GM19452 (cell line): Measurements from ENCODE around the gene DRP2.
"Not testable (repeated sequence)": the region's sequence is repeated elsewhere in the genome, so short reads cannot be mapped to it uniquely, and the experiment has no call there.

Experiments used
- ATAC-seq: cut with Tn5 transposase; IDR thresholded peaks from one replicate; pipeline ENCODE4 v1.9.1; 2021; ENCODE audit not compliant: unreplicated experiment

The DRP2 gene

GRCh38 chrX:101219116-101219863, at the start of gene DRP2:
TSS of gene DRP2 (plus strand) at chrX:101219786. CDS start at chrX:101231648, 11,862 bp downstream.
- ATAC-seq = no peak

GRCh38 chrX:101171883-101172400, 47.6 kb upstream of the DRP2 start:
- no peak for ATAC-seq

- no peak for ATAC-seq
Measured at GRCh38 chrX:101176439-101176838, 43.1 kb upstream of the DRP2 start.

DNA sequence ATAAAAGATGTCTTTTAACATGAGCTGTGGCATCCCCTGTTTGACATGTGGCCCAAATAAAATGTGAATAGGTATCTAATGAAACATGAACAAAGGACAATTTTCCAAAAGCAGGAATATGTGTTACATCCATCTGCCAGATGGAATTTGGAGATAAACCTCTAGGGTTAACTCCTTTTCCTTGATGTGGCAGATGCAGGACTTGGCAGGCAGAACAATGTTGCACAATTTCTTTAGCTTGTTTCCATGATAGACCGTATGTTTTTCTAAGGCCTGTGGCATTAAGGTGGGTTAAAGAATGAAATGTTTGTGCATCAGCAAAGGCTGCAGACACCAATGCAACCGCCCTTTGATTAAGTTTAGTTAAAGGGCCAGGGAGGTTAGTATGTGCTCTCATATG, 34.7 kb upstream of the DRP2 start:
- ATAC-seq = not testable (repeated sequence)

- ATAC-seq = not testable (repeated sequence)
Measured at GRCh38 chrX:101187961-101188360, 31.6 kb upstream of the DRP2 start.

- ATAC-seq = no peak
Measured at GRCh38 chrX:101190736-101191135, 28.9 kb upstream of the DRP2 start.

DNA sequence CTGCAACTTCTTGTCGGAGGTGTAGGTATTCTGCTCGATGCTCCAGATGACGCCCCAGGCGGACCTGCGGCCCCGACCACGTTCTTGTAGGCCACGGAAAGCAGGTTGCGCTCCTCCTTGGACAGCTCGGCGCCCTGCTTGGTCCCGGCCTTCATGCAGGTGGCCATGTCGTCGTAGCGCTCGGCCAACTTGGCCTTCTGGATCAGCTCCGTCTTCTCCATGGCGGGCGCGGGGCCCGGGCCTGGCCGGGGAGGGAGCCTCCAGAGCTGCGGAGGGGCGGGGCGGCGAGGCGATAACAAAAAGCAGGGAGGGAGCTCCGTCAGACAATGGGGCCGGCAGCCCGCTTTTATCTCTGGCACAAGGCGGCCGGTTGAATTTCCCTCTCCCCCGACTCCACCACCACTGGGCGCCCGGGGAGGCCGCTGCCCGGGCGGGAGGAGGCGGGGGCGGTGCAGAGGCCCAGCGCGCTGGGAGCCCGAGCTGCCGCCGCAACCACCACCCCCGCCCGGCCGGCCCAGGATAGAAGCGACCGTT, 28.3 kb upstream of the DRP2 start:
- no peak for ATAC-seq

- ATAC-seq = no peak
Measured at GRCh38 chrX:101195442-101196173, 24.0 kb upstream of the DRP2 start.

DNA sequence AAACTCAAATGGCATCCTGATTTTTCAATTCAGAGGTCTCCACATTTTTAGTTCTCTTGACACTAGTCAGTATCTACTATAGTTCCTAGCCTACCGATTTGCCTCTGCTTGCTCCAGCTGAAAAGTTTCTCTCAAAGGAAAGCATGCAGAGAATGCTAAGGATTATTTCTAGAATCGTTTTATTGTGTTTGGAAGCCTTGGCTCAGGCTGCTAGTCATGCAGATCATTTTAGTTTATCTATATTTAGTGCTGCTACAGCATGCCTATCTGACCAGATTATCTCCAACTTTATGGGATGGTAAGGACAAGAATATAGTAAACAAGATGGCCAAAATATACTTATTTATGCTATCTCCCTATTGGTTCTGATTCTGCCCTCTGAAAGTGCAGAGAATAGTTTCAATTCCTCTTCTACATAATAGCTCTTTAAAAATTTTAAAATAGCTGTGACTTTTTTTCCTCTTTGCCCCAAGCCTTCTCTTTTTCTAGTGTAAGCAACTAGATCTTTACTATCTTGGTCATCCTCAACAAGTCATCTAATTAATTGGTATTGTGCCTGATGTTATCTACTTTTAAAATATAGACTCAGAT, 15.7 kb upstream of the DRP2 start:
- no peak for ATAC-seq

DNA sequence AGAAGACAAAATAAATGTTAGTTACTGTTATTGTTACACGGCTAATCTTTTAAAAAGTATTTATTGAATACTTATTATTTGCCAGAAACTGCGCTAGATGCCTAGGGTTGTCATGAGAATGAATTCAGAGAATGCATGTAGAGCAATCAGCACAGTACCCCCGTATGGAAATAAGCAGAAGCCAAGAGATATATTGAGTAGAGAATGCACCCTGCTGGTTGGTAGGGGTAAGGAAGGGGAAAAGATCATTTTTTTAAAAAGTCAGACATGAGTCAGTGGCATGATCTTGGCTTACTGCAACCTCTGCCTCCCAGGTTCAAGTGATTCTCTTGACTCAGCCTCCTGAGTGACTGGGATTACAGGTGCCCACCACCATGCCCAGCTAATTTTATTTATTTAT, 13.1 kb upstream of the DRP2 start:
- ATAC-seq = peak; percentile 55

- ATAC-seq = peak; percentile 63
Measured at GRCh38 chrX:101208152-101208905, 11.3 kb upstream of the DRP2 start.

GRCh38 chrX:101210630-101211029, 9.0 kb upstream of the DRP2 start:
- no peak for ATAC-seq

GRCh38 chrX:101217689-101218088, 1.9 kb upstream of the DRP2 start:
- ATAC-seq = no peak

DNA sequence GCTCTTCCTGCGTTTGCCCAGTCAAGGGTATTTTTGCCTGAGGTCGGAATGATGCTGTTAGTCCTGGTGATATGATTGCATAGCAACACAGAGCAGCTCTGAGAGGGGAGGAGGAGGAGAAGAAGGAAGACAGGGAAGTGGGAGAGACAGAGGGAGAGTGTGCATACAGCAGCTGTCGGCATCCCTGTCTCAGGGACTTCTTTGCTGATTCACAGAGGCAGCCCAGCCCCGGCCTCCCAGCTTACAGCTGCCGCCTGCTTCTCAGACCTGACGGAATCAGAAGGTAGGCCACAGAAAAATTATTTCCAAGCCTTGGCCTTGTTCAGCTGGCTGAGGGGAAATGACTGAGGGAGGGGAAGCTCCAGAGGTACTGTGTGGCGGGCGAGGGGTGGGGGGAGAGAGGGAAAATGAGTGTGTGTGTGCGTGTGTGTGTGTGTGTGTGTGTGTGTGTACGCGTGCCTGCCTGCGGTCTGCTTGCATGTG, 319 bp downstream of the DRP2 start:
- ATAC-seq = no peak

- no peak for ATAC-seq
Measured at GRCh38 chrX:101220662-101221260, 1.2 kb downstream of the DRP2 start.

GRCh38 chrX:101223226-101223625, 3.6 kb downstream of the DRP2 start:
- ATAC-seq = no peak

DNA sequence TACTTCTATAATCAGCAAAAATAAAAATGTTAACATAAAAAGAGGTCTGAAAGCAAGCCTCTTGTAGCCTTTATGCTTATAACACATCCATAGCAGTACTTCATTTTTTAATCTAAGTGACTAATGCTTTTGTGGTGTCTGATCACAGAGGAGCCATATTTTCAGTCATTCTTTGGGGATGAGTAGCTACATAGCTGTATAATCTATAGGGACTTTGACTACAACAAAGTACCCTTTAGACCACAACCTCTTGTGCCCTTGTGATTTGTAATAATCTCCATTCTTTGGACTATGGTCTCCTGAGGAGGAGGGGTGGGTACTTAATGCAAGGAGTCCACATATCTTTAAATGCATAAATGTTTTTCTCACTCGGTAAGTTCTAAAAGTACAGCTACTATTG, 9.6 kb downstream of the DRP2 start:
- ATAC-seq = no peak

DNA sequence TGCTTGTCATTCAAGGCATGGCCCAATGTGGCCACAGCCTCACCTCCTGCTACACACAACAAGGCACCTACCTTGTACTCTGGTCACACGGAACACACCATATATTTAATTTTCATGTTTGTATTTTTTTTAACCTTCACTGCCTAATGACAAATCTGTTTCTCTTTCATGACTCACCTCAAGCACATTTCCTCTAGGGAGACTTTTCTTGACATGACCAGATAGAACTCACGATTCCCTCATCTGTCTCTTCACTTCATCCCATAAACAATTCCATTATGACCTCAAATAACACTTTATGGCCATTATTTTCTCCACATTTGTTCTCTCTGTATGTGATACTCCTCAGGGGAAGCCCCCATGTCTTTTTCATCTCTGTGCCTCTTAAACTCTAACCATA, 11.1 kb downstream of the DRP2 start:
- ATAC-seq = no peak

DNA sequence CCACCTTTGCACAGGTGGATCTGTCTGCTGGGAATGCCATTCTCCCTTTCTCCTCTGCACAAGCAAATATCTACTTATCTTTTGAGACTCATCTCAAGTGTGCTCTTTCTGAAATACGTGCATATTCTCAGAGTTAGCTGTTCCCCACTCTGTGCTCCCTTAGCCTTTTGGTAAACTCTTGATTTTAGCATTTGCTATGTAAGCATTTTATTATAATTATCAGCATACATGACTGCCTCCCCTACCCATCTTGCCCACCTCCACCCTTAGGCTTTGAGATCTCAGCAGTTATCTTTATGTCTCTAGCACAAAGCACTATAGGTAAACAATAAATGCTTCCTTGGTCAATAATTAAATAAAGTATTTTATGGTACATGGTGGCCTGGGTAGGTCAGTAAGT, 11.5 kb downstream of the DRP2 start:
- no peak for ATAC-seq

GRCh38 chrX:101232316-101232715, 12.7 kb downstream of the DRP2 start:
- ATAC-seq = no peak
